K562 (cell line): ENCODE measurements around the gene LEAP2. TPM values are rescaled to one million over a fixed set of nuclear protein-coding genes. Genes with fewer than 3 reads are reported as not detected.

Source experiments
- ATF4 ChIP-seq: fragments of 450-650 bp; formaldehyde crosslinking; IDR thresholded peaks from 2 replicates; pipeline ENCODE4 v1.4.0; 2022; ENCODE audit warnings: mild to moderate bottlenecking, moderate library complexity
- BRD4 ChIP-seq: fragments of 200-600 bp; sonication (generic); IDR thresholded peaks from 2 replicates; pipeline ENCODE4 v1.6.1; 2017; ENCODE audit warnings: inconsistent platforms
- CBX5 ChIP-seq: IDR thresholded peaks from 2 replicates; pipeline ENCODE4 v1.6.1; 2014; ENCODE audit warnings: low read depth, borderline replicate concordance
- CEBPB ChIP-seq: fragments of 450-650 bp; IDR thresholded peaks from 2 replicates; pipeline ENCODE4 v1.6.1; 2016; ENCODE audit warnings: missing genetic modification characterization, missing compliant biosample characterization
- CEBPG ChIP-seq, 3 experiments: fragments of 200-800 bp in 1 of 3; sonication (Bioruptor generic) in 1 of 3; sonication (generic) in 1 of 3; formaldehyde crosslinking in 1 of 3; IDR thresholded peaks in 2 of 3; conservative IDR thresholded peaks in 1 of 3; 2 replicates each; pipeline versions ENCODE4 v1.6.1 to v1.8.0; 2016 to 2022; ENCODE audit warnings: missing compliant biosample characterization in 2 of 3, missing genetic modification characterization in 2 of 3, mild to moderate bottlenecking in 1 of 3, missing genetic modification reagents in 1 of 3
- CREBBP ChIP-seq: IDR thresholded peaks from one replicate; pipeline ENCODE4 v1.6.1; 2012; ENCODE audit warnings: low read depth, mild to moderate bottlenecking, control low read depth, inconsistent platforms, low read length
- FOS ChIP-seq: IDR thresholded peaks from 3 replicates; pipeline ENCODE4 v1.6.1; 2011; ENCODE audit not compliant: insufficient read length; ENCODE audit errors: extremely low read depth
- GMEB1 ChIP-seq: fragments of 250-450 bp; sonication (Bioruptor Pico); IDR thresholded peaks from 2 replicates; pipeline ENCODE4 v1.4.0; 2020; ENCODE audit warnings: mild to moderate bottlenecking
- GTF2B ChIP-seq: IDR thresholded peaks from 2 replicates; pipeline ENCODE4 v1.6.1; 2011; ENCODE audit not compliant: insufficient read length; ENCODE audit errors: extremely low read depth
- HNRNPUL1 ChIP-seq: fragments of 200-400 bp; formaldehyde crosslinking; IDR thresholded peaks from 2 replicates; pipeline ENCODE4 v1.6.1; 2017; ENCODE audit warnings: low read length
- MYC ChIP-seq, 2 experiments: fragments of 250-450 bp in 1 of 2; sonication (Bioruptor Pico) in 1 of 2; IDR thresholded peaks; 2 replicates each; pipeline versions ENCODE4 v1.5.1 to v1.6.1; 2012 to 2021; ENCODE audit warnings: low read depth in 2 of 2, borderline replicate concordance in 1 of 2, improper control_type of control experiment in 1 of 2, low read length in 1 of 2, mild to moderate bottlenecking in 1 of 2, moderate library complexity in 1 of 2
- NBN ChIP-seq: fragments of 450-650 bp; IDR thresholded peaks from 2 replicates; pipeline ENCODE4 v1.6.1; 2016; ENCODE audit warnings: low read depth, mild to moderate bottlenecking
- PTTG1 ChIP-seq: fragments of 450-650 bp; IDR thresholded peaks from 2 replicates; pipeline ENCODE4 v1.6.1; 2016; ENCODE audit warnings: low read depth, mild to moderate bottlenecking, missing genetic modification characterization, missing compliant biosample characterization
- SNRNP70 ChIP-seq: fragments of 200-400 bp; formaldehyde crosslinking; optimal IDR thresholded peaks from 2 replicates; pipeline ENCODE3; 2017; ENCODE audit warnings: low read depth, low read length
- ZNF23 ChIP-seq: fragments of 250-450 bp; sonication (Bioruptor Pico); IDR thresholded peaks from 2 replicates; pipeline ENCODE4 v1.4.0; 2020; ENCODE audit warnings: mild to moderate bottlenecking
- ZNF354B ChIP-seq: fragments of 250-450 bp; sonication (Bioruptor Pico); IDR thresholded peaks from 2 replicates; pipeline ENCODE4 v1.4.0; 2020
- ZNF445 ChIP-seq: fragments of 250-450 bp; sonication (Bioruptor Pico); IDR thresholded peaks from 2 replicates; pipeline ENCODE4 v1.4.0; 2020; ENCODE audit warnings: low read depth, mild to moderate bottlenecking, moderate library complexity
- ZNF583 ChIP-seq: fragments of 250-450 bp; sonication (Bioruptor Pico); IDR thresholded peaks from 2 replicates; pipeline ENCODE4 v1.4.0; 2020
- polyA plus RNA-seq, 8 experiments: library from polyadenylated mRNA; depleted of rRNA in 4 of 8; stranded (reverse) in 5 of 8; unstranded in 3 of 8; fragments of >200 nt; fragmentation: Nextera tagmentation in 2 of 8; fragmentation: Illumina TruSeq in 1 of 8; extraction: Ambion mirVana in 2 of 8; extraction: Trizol in 1 of 8; gene quantifications; 2 replicates each; pipeline versions ENCODE4 v1.2.1 to v1.2.3, GENCODE V29; 2011 to 2014; ENCODE audit warnings: inconsistent platforms in 1 of 8, missing spikeins in 1 of 8
- total RNA-seq, 7 experiments: library from RNA; depleted of rRNA in 6 of 7; stranded (reverse); fragments of >200 nt in 6 of 7; fragmentation: Illumina TruSeq in 2 of 7; extraction: Trizol in 2 of 7; gene quantifications; 2 replicates each; pipeline versions ENCODE4 v1.2.1 to v1.2.3, GENCODE V29; 2011 to 2021; ENCODE audit warnings: low replicate concordance in 1 of 7
- TF ChIP-seq, protein P1 (sequence below): fragments of 450-650 bp; formaldehyde crosslinking; IDR thresholded peaks from 2 replicates; pipeline ENCODE4 v1.4.0; 2022; ENCODE audit warnings: missing genetic modification characterization
- TF ChIP-seq, protein P2 (sequence below), 2 experiments: fragments of 450-650 bp in 1 of 2; sonication (generic) in 1 of 2; formaldehyde crosslinking in 1 of 2; IDR thresholded peaks in 1 of 2; conservative IDR thresholded peaks in 1 of 2; 2 replicates each; pipeline versions ENCODE4 v1.6.1 to v1.8.1; 2016 to 2023; ENCODE audit warnings: mild to moderate bottlenecking in 2 of 2, moderate library complexity in 2 of 2, inconsistent platforms in 1 of 2, missing genetic modification reagents in 1 of 2
- TF ChIP-seq, protein P3 (sequence below): fragments of 250-450 bp; sonication (Bioruptor Pico); IDR thresholded peaks from 2 replicates; pipeline ENCODE4 v1.8.0; 2022; ENCODE audit warnings: inconsistent platforms, mild to moderate bottlenecking, moderate library complexity, borderline replicate concordance

Gene LEAP2
- total and polyA plus RNA-seq, 9 of the 15 experiments (the other 6 are each of a cell fraction or from before 2014, with no cell fraction given): 1.1 to 5.6 (median 2.5) TPM

DNA sequence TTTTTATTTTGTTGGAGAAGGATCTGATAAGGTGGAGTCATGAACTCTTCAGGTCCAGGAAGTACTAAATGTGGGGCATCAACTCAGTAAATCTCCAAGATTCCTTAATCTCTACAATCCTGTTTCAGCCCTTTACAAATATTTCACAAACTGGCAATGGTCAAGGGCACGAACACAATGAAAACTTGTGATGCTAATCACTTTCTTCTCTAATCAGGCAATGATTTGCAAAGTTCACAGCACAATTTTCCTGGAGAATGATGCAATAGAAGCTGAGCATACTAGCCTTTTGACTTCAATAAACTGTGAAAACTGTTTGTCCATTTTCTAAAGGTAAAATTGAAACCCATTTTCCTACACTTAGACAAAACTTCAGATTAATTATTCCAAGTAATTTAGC, 24.1 kb upstream of the LEAP2 start (continued):
- TF ChIP-seq, protein P1, sequence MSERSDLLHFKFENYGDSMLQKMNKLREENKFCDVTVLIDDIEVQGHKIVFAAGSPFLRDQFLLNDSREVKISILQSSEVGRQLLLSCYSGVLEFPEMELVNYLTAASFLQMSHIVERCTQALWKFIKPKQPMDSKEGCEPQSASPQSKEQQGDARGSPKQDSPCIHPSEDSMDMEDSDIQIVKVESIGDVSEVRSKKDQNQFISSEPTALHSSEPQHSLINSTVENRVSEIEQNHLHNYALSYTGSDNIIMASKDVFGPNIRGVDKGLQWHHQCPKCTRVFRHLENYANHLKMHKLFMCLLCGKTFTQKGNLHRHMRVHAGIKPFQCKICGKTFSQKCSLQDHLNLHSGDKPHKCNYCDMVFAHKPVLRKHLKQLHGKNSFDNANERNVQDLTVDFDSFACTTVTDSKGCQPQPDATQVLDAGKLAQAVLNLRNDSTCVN (CRISPR knock-in tag): no peak
- TF ChIP-seq GMEB1 (no peak), ZNF354B (CRISPR knock-in tag) (no peak), CEBPG (CRISPR knock-in tag; IDR thresholded peaks at IDR 0.05) (peak; percentile 84), CEBPG (tag; conservative IDR thresholded peaks at IDR 0.05 in 1 of 2, IDR thresholded peaks at IDR 0.05 in 1 of 2) (peak; percentile 94 to 97), ZNF23 (CRISPR knock-in tag) (no peak), CBX5 (no peak), GTF2B (no peak), PTTG1 (tag) (no peak), MYC (IDR thresholded peaks at IDR 0.05; ENCODE audit: low read depth, low read length) (no peak), MYC (CRISPR knock-in tag; IDR thresholded peaks at IDR 0.05; ENCODE audit: borderline replicate concordance, low read depth) (no peak), ATF4 (CRISPR knock-in tag) (peak; percentile 92), CEBPB (tag) (peak; percentile 88), HNRNPUL1 (no peak), NBN (no peak), BRD4 (no peak), ZNF445 (no peak), FOS (no peak), ZNF583 (CRISPR knock-in tag) (no peak), CREBBP (no peak), SNRNP70 (no peak)
- TF ChIP-seq, protein P2, sequence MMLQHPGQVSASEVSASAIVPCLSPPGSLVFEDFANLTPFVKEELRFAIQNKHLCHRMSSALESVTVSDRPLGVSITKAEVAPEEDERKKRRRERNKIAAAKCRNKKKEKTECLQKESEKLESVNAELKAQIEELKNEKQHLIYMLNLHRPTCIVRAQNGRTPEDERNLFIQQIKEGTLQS (IDR thresholded peaks at IDR 0.05): peak; percentile 96
- TF ChIP-seq, protein P2 (CRISPR knock-in tag; conservative IDR thresholded peaks at IDR 0.05): no peak
- TF ChIP-seq, protein P3, sequence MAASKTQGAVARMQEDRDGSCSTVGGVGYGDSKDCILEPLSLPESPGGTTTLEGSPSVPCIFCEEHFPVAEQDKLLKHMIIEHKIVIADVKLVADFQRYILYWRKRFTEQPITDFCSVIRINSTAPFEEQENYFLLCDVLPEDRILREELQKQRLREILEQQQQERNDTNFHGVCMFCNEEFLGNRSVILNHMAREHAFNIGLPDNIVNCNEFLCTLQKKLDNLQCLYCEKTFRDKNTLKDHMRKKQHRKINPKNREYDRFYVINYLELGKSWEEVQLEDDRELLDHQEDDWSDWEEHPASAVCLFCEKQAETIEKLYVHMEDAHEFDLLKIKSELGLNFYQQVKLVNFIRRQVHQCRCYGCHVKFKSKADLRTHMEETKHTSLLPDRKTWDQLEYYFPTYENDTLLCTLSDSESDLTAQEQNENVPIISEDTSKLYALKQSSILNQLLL (CRISPR knock-in tag): no peak
